Activated CD8-positive, alpha-beta memory T cell treated with anti-CD3 and anti-CD28 coated beads, Interleukin-2, amount 50 U/mL, for 1 hour (primary cell): ENCODE data around the gene CYP4F12.

Experiments
- DNase-seq: peaks from one replicate; pipeline ENCODE4 v3.0.0-alpha.2; 2020; ENCODE audit errors: extremely low read depth

The CYP4F12 gene

DNA sequence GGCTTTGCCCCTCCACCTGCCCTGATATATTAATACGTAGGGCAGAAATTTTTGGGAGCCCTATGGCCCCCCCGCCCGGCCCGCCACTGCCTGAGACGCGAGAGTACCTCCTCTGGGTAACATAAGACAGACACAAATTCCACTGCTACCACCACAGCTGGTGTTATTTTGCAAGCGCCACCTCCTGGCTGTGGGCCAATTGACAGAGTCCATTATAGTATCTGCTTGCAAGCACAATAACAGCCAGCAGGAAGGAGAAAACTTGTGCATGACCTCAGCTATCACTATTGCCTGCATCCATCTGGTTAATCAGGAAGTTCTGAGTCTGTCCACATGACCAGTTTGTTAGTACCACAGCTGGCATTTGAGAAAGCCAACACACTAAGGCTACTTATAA, 29.6 kb downstream of the CYP4F12 start:
- DNase-seq: no peak

GRCh38 chr19:15714638-15715037, 41.8 kb downstream of the CYP4F12 start:
- no peak for DNase-seq

- DNase-seq: no peak
Measured at GRCh38 chr19:15715642-15716041, 42.8 kb downstream of the CYP4F12 start.

GRCh38 chr19:15717809-15718208, 44.9 kb downstream of the CYP4F12 start:
- DNase-seq: no peak

- no peak for DNase-seq
Measured at GRCh38 chr19:15721268-15721667, 48.4 kb downstream of the CYP4F12 start.

DNA sequence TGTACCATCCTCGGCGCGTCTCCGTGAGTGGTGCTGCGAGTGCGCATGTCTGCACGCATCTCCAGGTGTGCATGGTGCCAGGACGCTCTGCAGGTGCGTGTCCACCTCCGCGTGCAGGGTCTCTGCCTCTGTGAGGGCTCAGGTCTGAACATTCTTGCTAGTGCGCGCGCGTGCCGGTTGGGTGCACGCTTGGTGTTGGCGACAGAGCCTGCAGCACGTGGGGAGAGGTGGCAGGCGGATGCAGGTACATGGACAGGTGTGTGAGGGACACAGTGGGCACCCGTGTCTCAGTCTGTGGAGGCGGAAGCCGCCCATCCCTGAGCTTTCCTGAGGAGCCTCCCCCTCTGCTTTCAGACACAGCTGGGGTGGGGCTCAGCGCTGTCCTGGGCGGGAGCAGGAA, 50.1 kb downstream of the CYP4F12 start:
- no peak for DNase-seq

DNA sequence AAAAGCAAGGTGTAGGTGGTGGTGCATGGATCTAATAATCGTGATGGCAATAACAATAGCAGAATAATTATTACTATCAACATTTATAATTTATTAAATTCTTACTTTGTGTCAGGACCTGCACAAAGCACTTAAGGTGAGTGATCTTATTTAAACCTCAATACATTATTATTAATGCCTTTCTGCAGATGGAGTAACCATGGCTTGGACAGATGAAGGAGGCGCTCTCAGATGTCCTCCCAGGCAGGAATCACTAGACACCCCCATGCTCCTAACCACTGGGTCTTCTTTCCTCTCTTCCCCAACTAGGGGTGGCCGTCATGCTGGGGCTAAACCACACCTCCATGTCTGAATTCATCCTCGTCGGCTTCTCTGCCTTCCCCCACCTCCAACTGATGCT, 54.8 kb downstream of the CYP4F12 start, which contains the start of gene OR10H2:
OR10H2 (plus strand) TSS at position 301 of the 400 bp plus-strand sequence; CDS start at position 321, 20 bp downstream.
- DNase-seq: no peak

GRCh38 chr19:15730538-15730937, 57.7 kb downstream of the CYP4F12 start:
- DNase-seq: no peak

DNA sequence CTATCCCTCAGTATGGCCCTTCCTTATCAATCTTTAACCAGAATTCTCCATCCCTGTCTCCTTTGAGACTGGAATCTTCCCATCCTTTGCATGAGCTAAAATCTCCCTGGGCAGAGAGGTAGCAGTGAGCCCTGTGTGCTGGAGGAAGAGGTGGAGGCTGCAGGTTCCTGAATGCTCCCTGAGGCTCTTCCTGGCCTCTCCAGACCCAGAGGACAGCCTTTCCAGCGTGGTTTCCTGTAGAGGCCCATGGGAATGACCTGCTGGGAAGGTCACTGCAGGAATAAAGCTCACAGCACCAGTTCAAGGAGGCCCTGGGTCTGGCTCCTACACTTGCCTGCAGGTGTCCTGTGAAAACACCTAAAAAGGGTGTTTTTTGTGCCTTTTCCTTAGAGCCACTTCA, 59.5 kb downstream of the CYP4F12 start:
- DNase-seq: no peak

DNA sequence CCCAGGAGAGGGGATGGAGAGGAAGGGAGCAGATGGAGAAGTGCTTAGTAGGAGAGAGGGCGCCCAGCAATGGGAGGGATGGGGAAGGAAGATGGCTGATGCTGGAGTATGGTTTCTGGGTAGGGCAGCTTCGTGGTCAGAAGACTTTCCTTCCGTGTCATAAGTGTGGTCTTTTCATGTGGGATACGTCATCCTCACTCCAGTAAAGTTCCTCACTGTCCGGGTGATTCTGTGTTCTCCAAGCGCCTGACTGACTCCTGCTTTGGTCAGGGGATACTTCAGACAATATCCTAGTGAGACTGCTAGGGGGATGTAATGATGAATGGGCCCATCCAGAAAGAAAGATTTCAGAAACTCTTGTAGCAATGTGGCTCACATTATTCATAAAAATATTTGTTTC, 61.0 kb downstream of the CYP4F12 start:
- no peak for DNase-seq

- DNase-seq: no peak
Measured at GRCh38 chr19:15737722-15738121, 64.8 kb downstream of the CYP4F12 start, which contains the start of gene OR10H3. TSS of gene OR10H3 (plus strand) at chr19:15737985. CDS start at chr19:15741393, 3,408 bp downstream.

DNA sequence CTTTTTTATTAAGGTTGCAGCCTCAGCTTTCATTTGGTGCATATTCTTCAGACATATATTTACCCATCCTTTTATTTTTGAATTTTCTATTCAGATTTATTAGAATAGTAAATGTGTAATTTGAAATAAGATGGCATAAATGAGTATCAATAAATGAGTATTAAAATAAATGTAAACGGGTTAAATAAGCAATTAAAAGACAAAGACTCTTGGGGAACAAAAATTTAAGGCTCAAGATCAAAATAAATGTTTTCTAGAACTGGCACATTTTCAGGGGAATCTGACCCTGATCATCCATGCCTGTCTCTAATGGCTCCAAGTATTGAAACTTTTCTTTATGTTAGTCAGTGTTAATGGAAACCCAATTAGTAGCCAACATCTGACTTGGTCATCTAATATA, 67.9 kb downstream of the CYP4F12 start:
- no peak for DNase-seq
